Astrocyte (in vitro differentiated cells and primary cell): ENCODE data around the gene RECK. TPM values are rescaled to one million over a fixed set of nuclear protein-coding genes. Genes with fewer than 3 reads are reported as not detected.

Source experiments
- DNase-seq: peaks from one replicate; pipeline ENCODE4 v3.0.0-alpha.2; 2010; ENCODE audit warnings: low read depth
- FAIRE-seq: peaks from 2 replicates; lab custom pipeline; 2011; peaks lifted over from hg19 to GRCh38; lab: Jason Lieb, UNC
- H2AFZ ChIP-seq: 2 replicates; pipeline ENCODE4 v1.6.0; 2012; ENCODE audit warnings: low read depth, low read length, inconsistent platforms
- H3K27ac ChIP-seq: 2 replicates; pipeline ENCODE4 v1.5.1; 2011; ENCODE audit warnings: low read depth, low read length, inconsistent platforms
- H3K27me3 ChIP-seq: 2 replicates; pipeline ENCODE4 v1.6.0; 2011; ENCODE audit warnings: low read length, inconsistent platforms; ENCODE audit not compliant: insufficient read depth
- H3K36me3 ChIP-seq: 2 replicates; pipeline ENCODE4 v1.5.1; 2011; ENCODE audit warnings: low read length, inconsistent platforms; ENCODE audit not compliant: insufficient read depth
- H3K4me1 ChIP-seq: 2 replicates; pipeline ENCODE4 v1.5.1; 2011; ENCODE audit warnings: low read length, inconsistent platforms; ENCODE audit not compliant: insufficient read depth
- H3K4me2 ChIP-seq: 2 replicates; pipeline ENCODE4 v1.6.0; 2012; ENCODE audit warnings: low read length, inconsistent platforms
- H3K4me3 ChIP-seq: 2 replicates; pipeline ENCODE4 v1.5.1; 2011; ENCODE audit warnings: low read depth, mild to moderate bottlenecking, low read length, inconsistent platforms; ENCODE audit not compliant: insufficient read depth
- H3K79me2 ChIP-seq: 2 replicates; pipeline ENCODE4 v1.6.0; 2012; ENCODE audit warnings: mild to moderate bottlenecking, low read length, inconsistent platforms; ENCODE audit not compliant: insufficient read depth
- H3K9ac ChIP-seq: 2 replicates; pipeline ENCODE4 v1.6.0; 2012; ENCODE audit warnings: mild to moderate bottlenecking, low read length, inconsistent platforms
- H3K9me3 ChIP-seq: 2 replicates; pipeline ENCODE4 v1.5.1; 2012; ENCODE audit warnings: low read depth, mild to moderate bottlenecking, low read length, inconsistent platforms; ENCODE audit not compliant: insufficient read depth
- H4K20me1 ChIP-seq: 2 replicates; pipeline ENCODE4 v1.6.0; 2012; ENCODE audit warnings: low read length, inconsistent platforms; ENCODE audit not compliant: insufficient read depth
- H3K27ac Mint-ChIP-seq: one replicate; pipeline ENCODE4 v1.8.0; 2021; ENCODE audit warnings: mild to moderate bottlenecking, mixed read lengths; ENCODE audit not compliant: unreplicated experiment
- H3K27me3 Mint-ChIP-seq: one replicate; pipeline ENCODE4 v1.8.0; 2021; ENCODE audit warnings: low read depth, mixed read lengths; ENCODE audit not compliant: unreplicated experiment
- H3K36me3 Mint-ChIP-seq: one replicate; pipeline ENCODE4 v1.8.0; 2021; ENCODE audit warnings: low read depth, mixed read lengths; ENCODE audit not compliant: unreplicated experiment
- H3K4me1 Mint-ChIP-seq: one replicate; pipeline ENCODE4 v1.8.0; 2021; ENCODE audit warnings: low read depth, mixed read lengths; ENCODE audit not compliant: unreplicated experiment
- H3K4me3 Mint-ChIP-seq: one replicate; pipeline ENCODE4 v1.8.0; 2021; ENCODE audit warnings: mild to moderate bottlenecking, moderate library complexity, mixed read lengths; ENCODE audit not compliant: unreplicated experiment
- H3K9me3 Mint-ChIP-seq: one replicate; pipeline ENCODE4 v1.8.0; 2021; ENCODE audit warnings: mild to moderate bottlenecking, mixed read lengths; ENCODE audit not compliant: unreplicated experiment
- CTCF ChIP-seq: IDR thresholded peaks from 2 replicates; pipeline ENCODE4 v1.5.1; 2011; ENCODE audit warnings: low read depth, mild to moderate bottlenecking, inconsistent platforms, low read length, moderate library complexity; ENCODE audit not compliant: insufficient read depth
- EZH2 ChIP-seq: IDR thresholded peaks from 2 replicates; pipeline ENCODE4 v1.6.1; 2012; ENCODE audit warnings: mild to moderate bottlenecking, low read length, inconsistent platforms; ENCODE audit not compliant: insufficient read depth
- total RNA-seq: library from RNA; stranded (reverse); gene quantifications from 2 replicates; pipeline ENCODE4 v1.2.1, GENCODE V29; 2021

Gene RECK
- total RNA-seq, 1 donor from 2014 or later = 21.6 TPM

GRCh38 chr9:36046923-36047322 lies 10.2 kb downstream of the RECK start:
- H3K4me2 ChIP-seq = no peak overlapping the region
- DNase-seq (no peak), FAIRE-seq (no peak)
- H3K79me2 ChIP-seq = peaks cover 93% of the 10 kb centered on the region
- no peaks in the 10 kb centered on the region for H3K9me3 ChIP-seq
- H3K4me1 ChIP-seq = no peaks in the 10 kb centered on the region
- no peak overlapping the region for H3K27ac ChIP-seq
- H3K36me3 Mint-ChIP-seq = peaks cover 4% of the 10 kb centered on the region
- no peaks in the 10 kb centered on the region for H3K9me3 Mint-ChIP-seq
- no peak overlapping the region for H3K27ac Mint-ChIP-seq
- H3K4me3 ChIP-seq = no peak overlapping the region
- H3K27me3 Mint-ChIP-seq = no peaks in the 10 kb centered on the region
- H3K4me3 Mint-ChIP-seq = no peak overlapping the region
- TF ChIP-seq EZH2 (no peak), CTCF (no peak)
- H3K9ac ChIP-seq = no peak overlapping the region
- H3K4me1 Mint-ChIP-seq = peaks cover 7% of the 10 kb centered on the region
- no peaks in the 10 kb centered on the region for H3K36me3 ChIP-seq
- H3K27me3 ChIP-seq = no peaks in the 10 kb centered on the region
- H2AFZ ChIP-seq = no peak overlapping the region
- H4K20me1 ChIP-seq = peaks cover 56% of the 10 kb centered on the region

- Mint-ChIP-seq H3K36me3 (no peaks in the 10 kb centered on the region), H3K4me1 (peaks cover 15% of the 10 kb centered on the region), H3K27ac (no peak overlapping the region), H3K9me3 (no peaks in the 10 kb centered on the region), H3K27me3 (no peaks in the 10 kb centered on the region), H3K4me3 (no peak overlapping the region)
- no peaks in the 10 kb centered on the region for H3K36me3 ChIP-seq
- no peak for TF ChIP-seq EZH2
- no peak for TF ChIP-seq CTCF
- no peak overlapping the region for H3K27ac ChIP-seq
- peaks cover 6% of the 10 kb centered on the region for H3K4me1 ChIP-seq
- H2AFZ ChIP-seq = no peak overlapping the region
- peaks cover 52% of the 10 kb centered on the region for H4K20me1 ChIP-seq
- H3K9me3 ChIP-seq = no peaks in the 10 kb centered on the region
- DNase-seq (no peak), FAIRE-seq (no peak)
- no peak overlapping the region for H3K4me3 ChIP-seq
- H3K4me2 ChIP-seq = no peak overlapping the region
- H3K79me2 ChIP-seq = peaks cover 73% of the 10 kb centered on the region
- no peak overlapping the region for H3K9ac ChIP-seq
- H3K27me3 ChIP-seq = no peaks in the 10 kb centered on the region
Observed at GRCh38 chr9:36049408-36049807, 12.7 kb downstream of the RECK start.

- H3K9me3 Mint-ChIP-seq = no peaks in the 10 kb centered on the region
- no peak for FAIRE-seq
Observed at GRCh38 chr9:36050476-36050875, 13.8 kb downstream of the RECK start.

More at GRCh38 chr9:36050476-36050875, 13.8 kb downstream of the RECK start:
- no peaks in the 10 kb centered on the region for H3K27me3 ChIP-seq
- no peaks in the 10 kb centered on the region for H3K9me3 ChIP-seq
- H3K36me3 ChIP-seq = no peaks in the 10 kb centered on the region
- no peak overlapping the region for H3K27ac Mint-ChIP-seq
- DNase-seq = no peak
- H3K4me1 Mint-ChIP-seq = peaks cover 11% of the 10 kb centered on the region
- TF ChIP-seq CTCF (no peak), EZH2 (no peak)
- no peaks in the 10 kb centered on the region for H3K36me3 Mint-ChIP-seq
- peaks cover 46% of the 10 kb centered on the region for H4K20me1 ChIP-seq
- H2AFZ ChIP-seq = no peak overlapping the region
- no peak overlapping the region for H3K4me3 Mint-ChIP-seq
- H3K9ac ChIP-seq = no peak overlapping the region
- H3K4me3 ChIP-seq = no peak overlapping the region
- H3K27ac ChIP-seq = no peak overlapping the region
- H3K27me3 Mint-ChIP-seq = no peaks in the 10 kb centered on the region
- H3K79me2 ChIP-seq = peaks cover 62% of the 10 kb centered on the region
- H3K4me2 ChIP-seq = no peak overlapping the region
- H3K4me1 ChIP-seq = peaks cover 6% of the 10 kb centered on the region
